Heart right ventricle (tissue), 16 donors: ENCODE data around the gene LMNTD2. TPM values are rescaled to one million over a fixed set of nuclear protein-coding genes. Genes with fewer than 3 reads are reported as not detected.

Experiments
- ATAC-seq, 8 donors: fragments of 200-7000 bp; cut with Tn5 transposase; one replicate each; pipeline ENCODE4 v1.9.1; 2020; ENCODE audit warnings: mild to moderate bottlenecking in 8 of 8, moderate library complexity in 8 of 8, moderate number of reproducible peaks in 1 of 8
- DNase-seq, 2 donors: peaks; one replicate each; pipeline ENCODE4 v3.0.0-alpha.2; 2020
- H3K27ac ChIP-seq, 10 donors: fragments of 200-600 bp; sonication (generic) in 2 of 10; one replicate each; pipeline versions ENCODE4 v1.5.0 to v1.8.0; 2020 to 2022; ENCODE audit warnings: mild to moderate bottlenecking in 3 of 10
- H3K27me3 ChIP-seq, 7 donors: fragments of 200-600 bp; one replicate each; pipeline ENCODE4 v1.8.0; 2021 to 2022; ENCODE audit warnings: mild to moderate bottlenecking in 2 of 7
- H3K36me3 ChIP-seq, 9 donors: fragments of 200-600 bp; sonication (generic) in 1 of 9; one replicate each; pipeline versions ENCODE4 v1.5.0 to v1.8.0; 2020 to 2022; ENCODE audit warnings: mild to moderate bottlenecking in 2 of 9
- H3K4me1 ChIP-seq, 9 donors: fragments of 200-600 bp; sonication (generic) in 1 of 9; one replicate each; pipeline versions ENCODE4 v1.5.0 to v1.8.0; 2020 to 2022; ENCODE audit warnings: mild to moderate bottlenecking in 4 of 9
- H3K4me3 ChIP-seq, 10 donors: fragments of 200-600 bp; sonication (generic) in 2 of 10; one replicate each; pipeline versions ENCODE4 v1.5.0 to v1.8.0; 2020 to 2022; ENCODE audit warnings: mild to moderate bottlenecking in 7 of 10, moderate library complexity in 2 of 10
- H3K9me3 ChIP-seq, 11 donors: fragments of 200-600 bp in 10 of 11; sonication (generic) in 2 of 11; one replicate each; pipeline versions ENCODE4 v1.5.0 to v1.8.0; 2013 to 2022; ENCODE audit warnings: mild to moderate bottlenecking in 2 of 11, control low read depth in 1 of 11, moderate library complexity in 1 of 11
- WGBS, 2 donors: extraction: QIAGEN DNeasy Blood & Tissue Kit; methylation state at CpG; one replicate each; pipeline ENCODE4 v1.1.7; 2013; ENCODE audit warnings: inconsistent platforms in 1 of 2; 5-methylcytosine and 5-hydroxymethylcytosine counted together
- intact Hi-C, 10 donors: fragments of 100-400 bp; cut with DNase I; formaldehyde crosslinking; loops; one replicate each; pipeline versions ENCODE4 v1.11.1 to v1.14.2; 2022
- polyA plus RNA-seq, 2 donors: library from polyadenylated mRNA; stranded (reverse); fragments of 200-250 nt; gene quantifications; one replicate each; pipeline ENCODE4 v1.2.3, GENCODE V29; 2013
- total RNA-seq, 10 donors: library from RNA; stranded (reverse); fragmentation: NEBNext Ultra II Directional in 3 of 10; extraction: Animal tissue kit (Norgen Biotek cat#: 25700) in 3 of 10; gene quantifications; one replicate each; pipeline versions ENCODE4 v1.2.1 to v1.2.4, GENCODE V29; 2021 to 2023
- TF ChIP-seq, protein P1 (sequence below), 9 donors: fragments of 200-600 bp; sonication (generic) in 2 of 9; IDR thresholded peaks; one replicate each; pipeline versions ENCODE4 v1.5.0 to v1.8.0; 2021 to 2022; ENCODE audit warnings: antibody characterized with exemption in 9 of 9, mild to moderate bottlenecking in 5 of 9, moderate library complexity in 1 of 9
- donor health status: Arrhythmogenic right ventricular cardiomyopathy.
- donor health status: ischemic (EF 13 %, LVEDD 7.1; RV severe dilation, severe dysfunction).
- donor health status: healthy with polysubstance abuse.
- donor health status: DM: no; HTN: yes; CAD: no.
- donor health status: DM: no; HTN: no; CAD: no.
- donor health status: ischemic (EF 25% LVEDD 6.9; RV normal size, moderate dysfunction).
- donor health status: ischemic (EF 25% LVEDD 5.7; RV mildly dilated, moderate dysfunction).
- donor health status: healthy.
- donor health status: DM: yes; HTN: yes; CAD: no.
- donor health status: Ischemic cardiomyopathy.
- donor health status: ischemic (EF 35%, LVEDD 5.7; RV mildly dilated, moderate dysfunction).
- donor health status: nonischemic (EF 11% LVEDD 7.7; RV severe dilation, severe dysfunction).
- donor health status: DM: yes; HTN: yes; CAD: no.
- donor health status: PGD.
- donor health status: ischemic (EF 29% LVEDD 5.4; RV normal size, mild dysfunction).
- donor health status: nonischemic (EF 23%, LVEDD 6.1; RV moderate dilation, normal function).

The LMNTD2 gene
- total and polyA plus RNA-seq, 12 donors: 0.30 to 1.4 (median 0.45) TPM; not detected in 2

DNA sequence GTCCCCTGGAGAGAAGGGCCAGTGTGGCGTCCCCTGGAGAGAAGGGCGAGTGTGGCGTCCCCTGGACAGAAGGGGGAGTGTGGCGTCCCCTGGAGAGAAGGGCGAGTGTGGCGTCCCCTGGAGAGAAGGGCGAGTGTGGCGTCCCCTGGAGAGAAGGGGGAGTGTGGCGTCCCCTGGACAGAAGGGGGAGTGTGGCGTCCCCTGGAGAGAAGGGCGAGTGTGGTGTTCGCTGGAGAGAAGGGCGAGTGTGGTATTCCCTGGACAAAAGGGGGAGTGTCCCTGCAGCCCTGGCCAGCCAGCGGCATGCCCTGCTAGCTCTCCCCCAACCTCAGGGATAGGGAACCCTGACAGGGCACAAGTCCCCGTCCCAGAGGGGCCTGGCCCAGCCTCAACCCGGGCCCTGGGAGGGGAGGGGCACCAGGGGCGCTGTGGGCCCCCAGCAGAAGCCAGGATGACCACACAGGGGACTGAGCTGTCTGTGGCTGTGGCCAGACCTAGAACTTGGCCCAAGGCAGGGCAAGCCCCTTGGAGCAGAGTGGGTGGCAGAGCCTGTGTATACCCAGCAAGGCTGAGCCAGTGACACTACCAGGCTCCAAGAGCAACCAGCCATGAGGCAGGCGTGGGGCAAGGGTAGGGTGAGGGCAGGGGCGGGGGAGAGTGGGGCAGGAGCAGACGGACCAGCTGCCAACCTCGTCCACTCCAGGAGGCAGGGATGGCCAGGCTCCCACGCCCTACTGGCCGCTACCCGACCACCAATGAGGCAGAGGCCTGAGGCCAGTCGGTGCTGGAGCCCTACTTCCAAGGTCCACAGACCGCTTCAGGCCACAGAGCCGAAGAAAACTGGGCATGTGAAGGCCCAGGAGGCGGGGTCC is 29.3 kb downstream of the LMNTD2 start:
- Histone ChIP-seq H3K9me3 (no peaks in the 10 kb centered on the region), H3K36me3 (peaks cover 0 to 38% (median 16%) of the 10 kb centered on the region in 9 donors), H3K27ac (no peak overlapping the region), H3K27me3 (peaks cover 0 to 3% (median 0%) of the 10 kb centered on the region in 7 donors), H3K4me1 (peaks cover 9 to 36% (median 23%) of the 10 kb centered on the region in 9 donors), H3K4me3 (no peak overlapping the region)
- intact Hi-C loops: loop anchor here in 1 of 10 donors (10.0 kb wide), 1 partner anchor 94 kb away; the partner anchor contains the start of genes CDHR5 and SCT
- 87 to 90% methylated on average over 27 to 28 of the region's 28 CpGs for WGBS, 2 donors
- ATAC-seq: no peak
- no peak for DNase-seq
- TF ChIP-seq, protein P1, sequence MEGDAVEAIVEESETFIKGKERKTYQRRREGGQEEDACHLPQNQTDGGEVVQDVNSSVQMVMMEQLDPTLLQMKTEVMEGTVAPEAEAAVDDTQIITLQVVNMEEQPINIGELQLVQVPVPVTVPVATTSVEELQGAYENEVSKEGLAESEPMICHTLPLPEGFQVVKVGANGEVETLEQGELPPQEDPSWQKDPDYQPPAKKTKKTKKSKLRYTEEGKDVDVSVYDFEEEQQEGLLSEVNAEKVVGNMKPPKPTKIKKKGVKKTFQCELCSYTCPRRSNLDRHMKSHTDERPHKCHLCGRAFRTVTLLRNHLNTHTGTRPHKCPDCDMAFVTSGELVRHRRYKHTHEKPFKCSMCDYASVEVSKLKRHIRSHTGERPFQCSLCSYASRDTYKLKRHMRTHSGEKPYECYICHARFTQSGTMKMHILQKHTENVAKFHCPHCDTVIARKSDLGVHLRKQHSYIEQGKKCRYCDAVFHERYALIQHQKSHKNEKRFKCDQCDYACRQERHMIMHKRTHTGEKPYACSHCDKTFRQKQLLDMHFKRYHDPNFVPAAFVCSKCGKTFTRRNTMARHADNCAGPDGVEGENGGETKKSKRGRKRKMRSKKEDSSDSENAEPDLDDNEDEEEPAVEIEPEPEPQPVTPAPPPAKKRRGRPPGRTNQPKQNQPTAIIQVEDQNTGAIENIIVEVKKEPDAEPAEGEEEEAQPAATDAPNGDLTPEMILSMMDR (IDR thresholded peaks at IDR 0.05): no peak

DNA sequence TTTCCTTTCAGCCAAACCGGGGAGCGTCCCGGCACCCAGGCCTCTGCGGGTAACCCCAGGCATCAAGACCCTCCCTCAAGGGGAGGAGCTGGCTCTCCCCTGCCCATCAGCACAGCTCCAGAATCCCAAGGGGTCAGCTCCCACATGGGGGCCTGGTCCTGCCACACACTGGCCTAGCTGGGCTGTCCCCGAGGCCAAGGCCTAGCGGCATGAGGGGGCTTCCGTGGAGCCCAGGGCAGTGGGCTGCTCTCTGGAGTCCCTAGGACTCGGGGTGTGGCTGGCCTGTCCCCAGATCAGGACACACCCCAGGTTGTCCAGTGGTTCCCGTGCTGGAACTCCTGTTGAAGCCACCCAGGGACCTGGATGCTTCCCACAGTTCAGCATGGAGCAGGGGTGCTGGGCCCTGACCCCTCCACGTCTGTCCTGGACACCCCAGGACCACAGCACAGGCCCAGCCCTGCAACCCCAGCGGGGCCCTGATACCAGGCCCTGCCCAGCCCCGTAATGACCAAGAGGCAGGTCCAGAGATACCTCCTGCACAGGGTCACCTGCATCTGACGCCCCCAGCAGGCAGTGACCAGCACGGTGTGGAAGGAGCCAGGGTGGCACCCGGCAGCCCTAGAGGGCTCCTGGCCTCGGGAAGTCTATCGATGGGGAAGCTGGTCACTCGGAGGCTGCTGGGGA is 30.7 kb downstream of the LMNTD2 start:
- Histone ChIP-seq H3K4me1 (peaks cover 9 to 31% (median 21%) of the 10 kb centered on the region in 9 donors), H3K36me3 (peaks cover 0 to 38% (median 16%) of the 10 kb centered on the region in 9 donors), H3K27ac (no peak overlapping the region), H3K4me3 (no peak overlapping the region), H3K27me3 (no peaks in the 10 kb centered on the region), H3K9me3 (no peaks in the 10 kb centered on the region)
- WGBS, 2 donors: 81 to 85% methylated on average over 18 of the region's 18 CpGs
- ATAC-seq: no peak
- TF ChIP-seq, protein P1 (IDR thresholded peaks at IDR 0.05): no peak
- DNase-seq: no peak
- intact Hi-C loops: loop anchor here in 1 of 10 donors (10.0 kb wide), 1 partner anchor 95 kb away; the partner anchor contains the start of genes CDHR5 and SCT

DNA sequence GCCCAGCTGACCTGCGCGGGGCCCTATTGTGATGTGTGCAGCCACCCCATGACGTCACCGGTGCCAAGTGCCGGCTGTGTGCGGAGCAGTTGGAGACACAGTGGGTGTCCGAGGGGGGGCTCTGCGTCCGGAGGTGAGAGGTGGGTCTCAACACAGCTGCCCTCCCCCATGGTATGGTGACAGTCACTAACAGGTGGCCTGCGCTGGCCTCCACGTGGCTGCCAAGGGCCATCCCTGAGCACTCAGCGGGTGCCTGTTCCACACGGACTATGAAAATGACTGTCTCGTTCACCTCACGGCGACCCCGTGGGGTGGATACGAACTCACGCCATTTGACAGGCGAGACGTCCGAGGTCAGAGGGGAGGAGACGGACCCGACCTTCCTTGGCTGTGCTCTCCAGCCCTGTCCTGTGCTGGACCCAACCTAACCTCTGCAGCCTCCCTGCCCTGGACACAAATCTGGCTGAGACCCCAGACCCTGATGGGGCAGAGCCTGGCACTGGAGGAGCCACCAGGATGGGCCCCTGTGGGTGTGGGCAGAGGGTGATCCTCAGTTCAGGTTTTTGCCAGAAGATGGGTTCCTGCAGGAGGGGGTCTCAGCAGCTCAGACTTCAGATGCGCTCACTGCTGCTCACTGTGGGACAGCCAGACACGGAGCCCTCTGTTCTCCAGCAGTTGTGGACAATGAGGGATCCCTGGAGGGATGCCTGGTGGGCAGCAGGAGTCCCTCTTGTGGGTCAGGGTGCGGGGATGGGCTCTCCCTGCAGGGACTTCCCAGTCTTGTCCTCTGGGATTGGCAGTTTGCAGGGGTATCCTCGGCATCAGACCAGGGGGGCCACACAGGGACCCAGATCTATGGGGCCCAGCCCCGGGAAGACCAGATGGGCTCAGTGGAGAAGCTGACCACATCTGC is 31.5 kb downstream of the LMNTD2 start:
- TF ChIP-seq, protein P1 (IDR thresholded peaks at IDR 0.05): no peak
- Histone ChIP-seq H3K9me3 (no peaks in the 10 kb centered on the region), H3K36me3 (peaks cover 0 to 38% (median 16%) of the 10 kb centered on the region in 9 donors), H3K27me3 (no peaks in the 10 kb centered on the region), H3K4me1 (peaks cover 2 to 23% (median 13%) of the 10 kb centered on the region in 9 donors), H3K27ac (no peak overlapping the region), H3K4me3 (no peak overlapping the region)
- DNase-seq: no peak
- intact Hi-C loops: no loop called here
- WGBS, 2 donors: 78 to 81% methylated on average over 29 of the region's 29 CpGs
- ATAC-seq: no peak
